HFF-Myc (cell line): ENCODE measurements around the gene PARP9.

Source experiments
- DNase-seq: peaks from one replicate; pipeline ENCODE4 v3.0.0-alpha.2; 2011; ENCODE audit warnings: low read depth; ENCODE audit errors: extremely low read depth
- H3K4me3 ChIP-seq: replicated peaks from 2 replicates; pipeline ENCODE4 v1.5.1; 2011; ENCODE audit warnings: low read depth, mild to moderate bottlenecking, control low read depth, low read length
- TF ChIP-seq, protein P1 (sequence below): IDR thresholded peaks from 2 replicates; pipeline ENCODE4 v1.5.1; 2012; ENCODE audit warnings: mild to moderate bottlenecking, low read depth, low read length, control low read depth; ENCODE audit errors: missing control alignments

Gene PARP9

DNA sequence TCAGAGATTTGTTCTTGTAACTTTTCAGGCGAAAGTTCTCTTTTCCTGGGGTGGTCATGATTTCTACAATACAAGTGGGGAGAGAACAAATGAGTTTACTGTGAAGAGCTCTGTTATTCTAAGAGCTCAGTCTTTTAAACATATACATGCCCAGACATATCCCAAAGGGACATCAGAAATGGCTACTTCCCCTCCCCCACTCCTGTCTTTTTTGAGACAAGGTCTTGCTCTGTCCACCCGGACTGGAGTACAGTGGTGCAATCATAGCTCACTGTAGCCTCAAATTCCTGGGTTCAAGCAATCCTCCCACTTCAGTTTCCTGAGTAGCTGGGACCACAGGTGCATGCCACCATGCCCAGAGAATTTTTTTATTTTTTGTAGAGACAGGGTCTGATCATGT is 67.6 kb downstream of the PARP9 start:
- no peak overlapping the region for H3K4me3 ChIP-seq
- TF ChIP-seq, protein P1, sequence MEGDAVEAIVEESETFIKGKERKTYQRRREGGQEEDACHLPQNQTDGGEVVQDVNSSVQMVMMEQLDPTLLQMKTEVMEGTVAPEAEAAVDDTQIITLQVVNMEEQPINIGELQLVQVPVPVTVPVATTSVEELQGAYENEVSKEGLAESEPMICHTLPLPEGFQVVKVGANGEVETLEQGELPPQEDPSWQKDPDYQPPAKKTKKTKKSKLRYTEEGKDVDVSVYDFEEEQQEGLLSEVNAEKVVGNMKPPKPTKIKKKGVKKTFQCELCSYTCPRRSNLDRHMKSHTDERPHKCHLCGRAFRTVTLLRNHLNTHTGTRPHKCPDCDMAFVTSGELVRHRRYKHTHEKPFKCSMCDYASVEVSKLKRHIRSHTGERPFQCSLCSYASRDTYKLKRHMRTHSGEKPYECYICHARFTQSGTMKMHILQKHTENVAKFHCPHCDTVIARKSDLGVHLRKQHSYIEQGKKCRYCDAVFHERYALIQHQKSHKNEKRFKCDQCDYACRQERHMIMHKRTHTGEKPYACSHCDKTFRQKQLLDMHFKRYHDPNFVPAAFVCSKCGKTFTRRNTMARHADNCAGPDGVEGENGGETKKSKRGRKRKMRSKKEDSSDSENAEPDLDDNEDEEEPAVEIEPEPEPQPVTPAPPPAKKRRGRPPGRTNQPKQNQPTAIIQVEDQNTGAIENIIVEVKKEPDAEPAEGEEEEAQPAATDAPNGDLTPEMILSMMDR = no peak
- DNase-seq = no peak

DNA sequence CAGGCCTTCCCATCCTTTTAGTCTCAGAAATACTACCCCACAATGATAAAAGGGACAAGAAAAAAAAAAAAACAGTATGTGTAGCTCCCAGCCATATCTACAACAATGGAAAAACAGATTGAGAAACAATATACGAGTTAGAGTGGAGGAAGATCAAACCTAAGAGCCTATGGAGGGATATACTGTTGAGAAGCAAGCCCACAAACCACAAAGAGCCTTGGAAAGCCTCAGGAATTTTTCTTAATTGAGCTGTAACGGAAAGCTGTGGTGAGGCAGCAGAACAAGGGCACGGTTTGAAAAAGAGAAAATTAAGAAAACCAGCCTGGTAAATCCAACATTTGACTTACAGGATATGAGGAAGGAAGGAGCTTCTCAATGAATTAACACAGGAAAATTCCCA is 70.8 kb downstream of the PARP9 start:
- DNase-seq = peak; percentile 35
- TF ChIP-seq, protein P1 = no peak
- H3K4me3 ChIP-seq = no peak overlapping the region

DNA sequence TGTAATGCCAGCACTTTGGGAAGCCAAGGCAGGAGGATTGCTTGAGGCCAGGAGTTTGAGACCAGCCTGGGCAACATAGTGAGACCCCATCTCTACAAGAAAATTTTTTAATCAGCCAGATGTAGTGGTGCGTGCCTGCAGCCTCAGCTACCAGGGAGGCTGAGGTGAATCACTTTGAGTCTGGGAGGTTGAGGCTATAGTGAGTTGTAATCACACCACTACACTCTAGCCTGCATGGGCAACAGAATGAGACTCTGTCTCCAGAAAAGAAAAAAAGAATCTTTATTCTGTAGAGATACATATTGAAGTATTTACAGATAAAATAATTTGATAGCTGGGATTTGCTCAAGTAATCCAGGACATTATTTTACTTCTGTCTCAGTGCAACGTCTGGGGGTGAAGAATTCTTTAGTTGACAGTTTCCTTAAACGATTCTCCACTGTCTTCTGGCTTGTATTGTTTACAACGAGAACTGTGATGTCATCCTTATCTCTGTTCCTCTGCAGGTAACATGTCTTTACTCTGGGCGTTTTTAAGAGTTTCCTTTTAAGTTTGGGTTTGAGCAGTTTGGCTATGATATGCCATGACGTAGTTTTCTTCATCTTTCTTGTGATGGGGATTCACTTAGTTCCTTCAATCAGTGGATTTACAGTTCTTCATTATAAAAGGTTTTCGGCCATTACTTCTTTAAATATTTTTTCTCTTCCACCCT is 75.7 kb downstream of the PARP9 start:
- H3K4me3 ChIP-seq = no peak overlapping the region
- TF ChIP-seq, protein P1 = no peak
- DNase-seq = no peak

DNA sequence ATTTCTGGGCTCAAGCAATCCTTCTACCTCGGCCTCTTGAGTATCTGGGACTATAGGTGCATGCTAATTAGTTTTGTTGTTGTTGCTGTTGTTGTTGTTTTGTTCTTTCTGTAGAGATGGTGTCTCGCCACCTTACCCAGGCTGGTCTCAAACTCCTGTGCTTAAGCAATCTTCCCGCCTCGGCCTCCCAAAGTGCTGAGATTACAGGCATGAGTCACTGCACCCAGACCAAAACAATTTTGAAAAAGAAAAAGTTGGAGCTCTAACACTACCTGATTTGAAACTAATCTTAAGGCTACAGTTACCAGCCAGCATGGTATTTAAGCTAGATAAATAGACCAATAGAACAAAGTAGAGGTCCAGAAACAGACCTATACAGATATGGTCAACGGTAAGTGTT is 79.1 kb downstream of the PARP9 start:
- no peak overlapping the region for H3K4me3 ChIP-seq
- TF ChIP-seq, protein P1 = no peak
- DNase-seq = no peak

DNA sequence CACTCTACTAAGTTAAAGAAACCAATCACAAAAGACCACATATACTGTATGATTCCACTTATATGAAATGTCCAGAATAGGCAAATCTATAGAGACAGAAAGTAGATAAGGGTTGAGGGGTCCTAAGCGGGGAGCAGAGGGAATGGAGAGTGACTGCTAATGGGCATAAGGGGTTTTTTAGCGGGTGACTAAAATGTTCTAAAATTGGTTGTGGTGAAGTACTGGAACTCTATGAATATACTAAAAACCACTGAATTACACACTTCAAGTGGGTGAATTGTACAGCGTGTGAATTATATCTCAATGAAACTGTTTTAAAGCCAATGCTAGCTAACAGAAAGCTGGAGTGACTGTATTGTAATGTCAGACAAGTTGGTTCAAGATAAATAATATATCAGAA is 82.7 kb downstream of the PARP9 start:
- TF ChIP-seq, protein P1 = no peak
- no peak for DNase-seq

More for the DNA sequence above, 82.7 kb downstream of the PARP9 start:
- H3K4me3 ChIP-seq = no peak overlapping the region
